GM03348 (cell line): Measurements from ENCODE around the gene FKBP14.
"Not testable (repeated sequence)": the region's sequence is repeated elsewhere in the genome, so short reads cannot be mapped to it uniquely, and the experiment has no call there.

Source experiments
- DNase-seq: peaks from one replicate; pipeline ENCODE4 v3.0.0; 2012; ENCODE audit warnings: low spot score

The FKBP14 gene

GRCh38 chr7:30026229-30027064 is at the start of gene FKBP14:
Gene FKBP14, minus strand, starts transcription at chr7:30026702. Its CDS starts 194 bp downstream, at chr7:30026508.
- peak; percentile 96 for DNase-seq

GRCh38 chr7:30074422-30075030 is 48.0 kb upstream of the FKBP14 start:
- peak; percentile 29 for DNase-seq

- DNase-seq = no peak
These were observed 46.2 kb upstream of the FKBP14 start for GRCh38 chr7:30072735-30073134.

GRCh38 chr7:30070052-30070451 is 43.5 kb upstream of the FKBP14 start:
- DNase-seq = no peak

GRCh38 chr7:30069096-30069867 is 42.8 kb upstream of the FKBP14 start:
- no peak for DNase-seq

GRCh38 chr7:30068117-30068516 is 41.6 kb upstream of the FKBP14 start:
- DNase-seq = peak; percentile 77

- no peak for DNase-seq
These were observed 40.2 kb upstream of the FKBP14 start for GRCh38 chr7:30066687-30067086.

- DNase-seq = no peak
These were observed 39.2 kb upstream of the FKBP14 start for GRCh38 chr7:30065746-30066145.

- peak; percentile 55 for DNase-seq
These were observed 36.1 kb upstream of the FKBP14 start for GRCh38 chr7:30062587-30062986.

- DNase-seq = not testable (repeated sequence)
These were observed 35.3 kb upstream of the FKBP14 start for GRCh38 chr7:30061786-30062185.

GRCh38 chr7:30057741-30058140 is 31.2 kb upstream of the FKBP14 start:
- no peak for DNase-seq

- DNase-seq = no peak
These were observed 26.6 kb upstream of the FKBP14 start for GRCh38 chr7:30053068-30053467.

GRCh38 chr7:30049173-30049572 is 22.7 kb upstream of the FKBP14 start:
- no peak for DNase-seq

GRCh38 chr7:30048582-30048981 is 22.1 kb upstream of the FKBP14 start:
- DNase-seq = no peak

- DNase-seq = no peak
These were observed 20.6 kb upstream of the FKBP14 start for GRCh38 chr7:30047124-30047523.

- DNase-seq = no peak
These were observed 19.7 kb upstream of the FKBP14 start for GRCh38 chr7:30046127-30046770.

GRCh38 chr7:30041526-30042269 is 15.2 kb upstream of the FKBP14 start:
- peak; percentile 44 for DNase-seq

- DNase-seq = no peak
These were observed 14.4 kb upstream of the FKBP14 start for GRCh38 chr7:30040938-30041337.

- DNase-seq = peak; percentile 66
These were observed 11.9 kb upstream of the FKBP14 start for GRCh38 chr7:30038196-30038980.

- DNase-seq = no peak
These were observed 9.7 kb upstream of the FKBP14 start for GRCh38 chr7:30036220-30036619.

GRCh38 chr7:30034501-30034900 is 8.0 kb upstream of the FKBP14 start:
- DNase-seq = no peak
